ENCODE results near the gene ARL15. TPM values are rescaled to one million over a fixed set of nuclear protein-coding genes. Genes with fewer than 3 reads are reported as not detected.

Gene ARL15
- total RNA-seq, 1 donor from 2014 or later: 102 TPM

DNA sequence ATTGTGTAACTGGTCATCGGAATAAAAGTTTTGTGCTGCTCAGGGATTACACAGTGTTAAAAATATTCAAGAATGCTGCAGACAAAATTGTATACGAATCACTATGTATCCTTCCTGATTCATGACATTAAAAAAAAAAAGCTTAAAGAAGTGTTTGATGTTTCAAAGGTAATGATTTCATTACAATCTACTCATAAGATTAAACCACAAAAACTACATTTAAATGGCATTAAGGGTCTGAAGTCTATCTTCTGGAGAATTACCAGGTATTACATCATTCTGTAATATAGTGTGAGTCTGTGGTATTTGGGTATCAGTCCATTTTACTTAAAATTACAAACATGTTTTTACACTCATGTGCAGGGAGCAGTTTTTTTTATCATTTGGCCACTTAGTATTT, 425.5 kb downstream of the ARL15 start:
- H3K4me1 Mint-ChIP-seq (ENCODE audit: unreplicated experiment): peaks cover 9% of the 10 kb centered on the region

DNA sequence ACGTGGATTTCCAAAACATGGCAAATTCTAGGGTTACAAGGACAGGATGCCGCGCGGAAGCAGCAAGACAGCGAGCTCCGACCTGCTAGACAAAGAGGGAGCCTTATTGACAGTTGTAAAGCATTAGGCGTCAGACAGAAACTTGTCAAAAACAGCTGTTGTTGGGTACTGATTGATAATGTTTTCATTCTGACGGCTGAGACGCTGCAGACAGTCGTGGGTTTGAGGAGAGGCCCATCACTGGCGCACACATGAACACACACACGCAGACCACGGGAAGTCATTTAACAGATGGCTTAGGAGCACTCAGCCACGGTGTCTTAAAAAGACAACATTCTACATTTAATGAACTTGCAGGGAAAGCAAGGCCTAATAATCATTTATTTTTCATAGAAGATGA, 426.0 kb downstream of the ARL15 start:
- Mint-ChIP-seq H3K4me1 (ENCODE audit: unreplicated experiment) (peaks cover 9% of the 10 kb centered on the region), H3K27ac (ENCODE audit: unreplicated experiment) (no peak overlapping the region), H3K36me3 (ENCODE audit: low read depth, unreplicated experiment) (no peaks in the 10 kb centered on the region)

More for the DNA sequence above, 425.5 kb downstream of the ARL15 start:
- H3K36me3 Mint-ChIP-seq (ENCODE audit: low read depth, unreplicated experiment): no peaks in the 10 kb centered on the region
- H3K27ac Mint-ChIP-seq (ENCODE audit: unreplicated experiment): no peak overlapping the region
- no peak overlapping the region for H3K4me3 Mint-ChIP-seq (ENCODE audit: unreplicated experiment)
- DNase-seq (ENCODE audit: low spot score): no peak
- H3K27me3 Mint-ChIP-seq (ENCODE audit: unreplicated experiment): peaks cover 1% of the 10 kb centered on the region
- no peaks in the 10 kb centered on the region for H3K9me3 Mint-ChIP-seq (ENCODE audit: unreplicated experiment)
- TF ChIP-seq, protein P1, sequence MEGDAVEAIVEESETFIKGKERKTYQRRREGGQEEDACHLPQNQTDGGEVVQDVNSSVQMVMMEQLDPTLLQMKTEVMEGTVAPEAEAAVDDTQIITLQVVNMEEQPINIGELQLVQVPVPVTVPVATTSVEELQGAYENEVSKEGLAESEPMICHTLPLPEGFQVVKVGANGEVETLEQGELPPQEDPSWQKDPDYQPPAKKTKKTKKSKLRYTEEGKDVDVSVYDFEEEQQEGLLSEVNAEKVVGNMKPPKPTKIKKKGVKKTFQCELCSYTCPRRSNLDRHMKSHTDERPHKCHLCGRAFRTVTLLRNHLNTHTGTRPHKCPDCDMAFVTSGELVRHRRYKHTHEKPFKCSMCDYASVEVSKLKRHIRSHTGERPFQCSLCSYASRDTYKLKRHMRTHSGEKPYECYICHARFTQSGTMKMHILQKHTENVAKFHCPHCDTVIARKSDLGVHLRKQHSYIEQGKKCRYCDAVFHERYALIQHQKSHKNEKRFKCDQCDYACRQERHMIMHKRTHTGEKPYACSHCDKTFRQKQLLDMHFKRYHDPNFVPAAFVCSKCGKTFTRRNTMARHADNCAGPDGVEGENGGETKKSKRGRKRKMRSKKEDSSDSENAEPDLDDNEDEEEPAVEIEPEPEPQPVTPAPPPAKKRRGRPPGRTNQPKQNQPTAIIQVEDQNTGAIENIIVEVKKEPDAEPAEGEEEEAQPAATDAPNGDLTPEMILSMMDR (IDR thresholded peaks at IDR 0.05; ENCODE audit: unreplicated experiment): no peak

DNA sequence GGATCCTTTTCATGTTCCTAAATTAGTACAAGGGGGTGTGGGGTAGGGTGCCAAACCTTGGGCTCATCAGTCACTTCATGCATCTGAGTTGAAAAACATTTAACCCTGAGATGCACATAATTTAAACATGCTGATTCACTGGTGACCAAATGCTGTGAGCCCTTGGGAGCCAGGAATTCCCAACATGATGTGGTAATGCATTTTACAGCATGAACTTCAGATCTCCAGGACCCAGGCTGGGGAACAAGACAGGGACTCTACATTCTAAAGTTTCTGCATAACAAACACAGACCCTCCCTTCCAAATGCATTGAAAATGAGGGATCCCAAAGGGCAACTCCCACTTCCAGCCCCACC, 427.7 kb downstream of the ARL15 start:
- Mint-ChIP-seq H3K27me3 (ENCODE audit: unreplicated experiment) (peaks cover 6% of the 10 kb centered on the region), H3K9me3 (ENCODE audit: unreplicated experiment) (no peaks in the 10 kb centered on the region), H3K27ac (ENCODE audit: unreplicated experiment) (no peak overlapping the region), H3K4me3 (ENCODE audit: unreplicated experiment) (no peak overlapping the region), H3K4me1 (ENCODE audit: unreplicated experiment) (peaks cover 9% of the 10 kb centered on the region), H3K36me3 (ENCODE audit: low read depth, unreplicated experiment) (no peaks in the 10 kb centered on the region)
- TF ChIP-seq, protein P1 (IDR thresholded peaks at IDR 0.05; ENCODE audit: unreplicated experiment): no peak
- no peak for DNase-seq (ENCODE audit: low spot score)

More for the DNA sequence above, 426.0 kb downstream of the ARL15 start:
- no peaks in the 10 kb centered on the region for H3K9me3 Mint-ChIP-seq (ENCODE audit: unreplicated experiment)
- peaks cover 1% of the 10 kb centered on the region for H3K27me3 Mint-ChIP-seq (ENCODE audit: unreplicated experiment)
- no peak overlapping the region for H3K4me3 Mint-ChIP-seq (ENCODE audit: unreplicated experiment)
- TF ChIP-seq, protein P1 (IDR thresholded peaks at IDR 0.05; ENCODE audit: unreplicated experiment): no peak
- no peak for DNase-seq (ENCODE audit: low spot score)

DNA sequence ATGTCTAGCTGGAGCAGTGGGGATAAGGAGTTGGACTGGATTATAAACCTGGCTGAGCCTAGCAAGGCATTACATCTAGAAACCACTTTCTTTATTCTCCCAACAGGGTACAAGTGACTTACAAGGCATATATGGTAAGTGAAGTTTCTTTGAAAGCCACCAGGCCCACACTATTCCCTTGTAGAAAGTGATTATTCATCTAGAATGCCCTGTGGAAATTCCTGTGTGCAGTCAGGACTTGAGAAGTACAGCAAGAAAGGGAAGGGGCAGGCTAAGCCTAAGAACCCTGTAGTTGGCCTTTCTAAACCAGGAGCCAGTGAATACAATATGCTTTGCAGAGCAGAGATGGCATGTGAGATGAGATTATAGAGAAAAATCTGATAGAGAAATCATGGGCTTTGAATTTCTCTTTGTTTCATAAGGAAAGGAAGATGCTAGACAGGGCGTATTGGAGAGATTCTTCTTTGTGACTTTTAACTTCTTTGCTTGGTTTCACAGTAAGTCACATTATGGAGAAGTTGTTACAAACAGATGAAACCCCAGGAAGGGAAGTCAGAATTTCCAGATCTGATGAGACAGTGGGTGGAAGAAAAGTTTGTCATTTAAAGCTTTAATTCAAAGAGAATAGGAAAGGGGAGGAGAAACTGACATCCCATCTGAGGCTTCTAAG, 428.2 kb downstream of the ARL15 start:
- H3K9me3 Mint-ChIP-seq (ENCODE audit: unreplicated experiment): no peaks in the 10 kb centered on the region
- TF ChIP-seq, protein P1 (IDR thresholded peaks at IDR 0.05; ENCODE audit: unreplicated experiment): no peak
- no peak overlapping the region for H3K4me3 Mint-ChIP-seq (ENCODE audit: unreplicated experiment)
- H3K27ac Mint-ChIP-seq (ENCODE audit: unreplicated experiment): no peak overlapping the region
- no peak for DNase-seq (ENCODE audit: low spot score)
- peaks cover 9% of the 10 kb centered on the region for H3K4me1 Mint-ChIP-seq (ENCODE audit: unreplicated experiment)
- H3K27me3 Mint-ChIP-seq (ENCODE audit: unreplicated experiment): peaks cover 6% of the 10 kb centered on the region
- no peaks in the 10 kb centered on the region for H3K36me3 Mint-ChIP-seq (ENCODE audit: low read depth, unreplicated experiment)

DNA sequence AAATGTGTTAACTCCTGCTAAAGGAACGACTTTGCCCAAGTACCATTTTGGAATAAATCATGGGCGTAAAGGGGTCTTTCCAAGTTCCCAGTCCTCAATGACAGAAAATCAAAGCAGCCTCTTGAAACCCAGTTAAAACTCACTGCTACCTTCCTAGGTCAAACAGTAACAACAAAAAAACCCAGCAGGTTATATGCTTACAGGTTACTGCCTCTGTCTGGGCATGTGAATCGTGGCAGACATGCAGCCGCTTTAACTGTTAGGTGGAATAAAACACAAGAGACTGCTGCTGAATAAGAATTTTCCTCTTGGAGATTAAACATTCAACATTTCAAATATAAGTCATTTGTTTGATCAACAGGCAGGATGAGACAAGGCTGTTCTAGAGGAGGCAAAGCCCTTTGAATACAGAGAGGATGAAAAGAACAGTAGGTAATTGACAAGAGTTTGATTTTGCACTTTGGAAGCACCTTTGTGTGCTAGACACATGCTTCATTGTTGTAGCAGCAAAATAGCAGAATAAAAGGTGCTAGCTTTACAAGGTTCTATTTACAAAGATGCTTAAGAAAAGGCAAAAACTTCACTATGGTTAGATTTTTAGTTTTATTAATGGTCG, 430.6 kb downstream of the ARL15 start:
- peaks cover 7% of the 10 kb centered on the region for H3K4me1 Mint-ChIP-seq (ENCODE audit: unreplicated experiment)
- peaks cover 3% of the 10 kb centered on the region for H3K9me3 Mint-ChIP-seq (ENCODE audit: unreplicated experiment)
- H3K4me3 Mint-ChIP-seq (ENCODE audit: unreplicated experiment): no peak overlapping the region
- H3K36me3 Mint-ChIP-seq (ENCODE audit: low read depth, unreplicated experiment): peaks cover 7% of the 10 kb centered on the region
- TF ChIP-seq, protein P1 (IDR thresholded peaks at IDR 0.05; ENCODE audit: unreplicated experiment): no peak
- DNase-seq (ENCODE audit: low spot score): no peak
- peaks cover 7% of the 10 kb centered on the region for H3K27me3 Mint-ChIP-seq (ENCODE audit: unreplicated experiment)
- H3K27ac Mint-ChIP-seq (ENCODE audit: unreplicated experiment): no peak overlapping the region

Measured in endothelial cell (in vitro differentiated cells).